GM18867 (cell line): ENCODE measurements around the gene SH3D19.

Experiments used
- ATAC-seq: cut with Tn5 transposase; IDR thresholded peaks from one replicate; pipeline ENCODE4 v1.9.1; 2021; ENCODE audit warnings: mild to moderate bottlenecking, moderate library complexity; ENCODE audit not compliant: unreplicated experiment

Gene SH3D19

GRCh38 chr4:151199319-151200190 lies 125.8 kb downstream of the SH3D19 start:
- ATAC-seq, result no peak

- ATAC-seq, result no peak
Measured at GRCh38 chr4:151198748-151199147, 126.7 kb downstream of the SH3D19 start.

- ATAC-seq, result no peak
Measured at GRCh38 chr4:151197247-151197646, 128.2 kb downstream of the SH3D19 start.

- no peak for ATAC-seq
Measured at GRCh38 chr4:151195801-151196200, 129.6 kb downstream of the SH3D19 start.

- no peak for ATAC-seq
Measured at GRCh38 chr4:151193414-151193813, 132.0 kb downstream of the SH3D19 start.

GRCh38 chr4:151192556-151193235 lies 132.7 kb downstream of the SH3D19 start:
- ATAC-seq, result no peak

GRCh38 chr4:151184523-151185458 lies 140.6 kb downstream of the SH3D19 start:
- no peak for ATAC-seq

- no peak for ATAC-seq
Measured at GRCh38 chr4:151182455-151182996, 142.9 kb downstream of the SH3D19 start.

- ATAC-seq, result no peak
Measured at GRCh38 chr4:151176685-151177084, 148.7 kb downstream of the SH3D19 start.

- ATAC-seq, result no peak
Measured at GRCh38 chr4:151175754-151176631, 149.4 kb downstream of the SH3D19 start.

GRCh38 chr4:151175233-151175632 lies 150.2 kb downstream of the SH3D19 start:
- no peak for ATAC-seq

- no peak for ATAC-seq
Measured at GRCh38 chr4:151174784-151175183, 150.6 kb downstream of the SH3D19 start.

GRCh38 chr4:151173871-151174270 lies 151.5 kb downstream of the SH3D19 start:
- no peak for ATAC-seq

- no peak for ATAC-seq
Measured at GRCh38 chr4:151169900-151170299, 155.5 kb downstream of the SH3D19 start.

- no peak for ATAC-seq
Measured at GRCh38 chr4:151169223-151169622, 156.2 kb downstream of the SH3D19 start.

GRCh38 chr4:151167561-151167960 lies 157.8 kb downstream of the SH3D19 start:
- ATAC-seq, result no peak

- ATAC-seq, result no peak
Measured at GRCh38 chr4:151166636-151167035, 158.8 kb downstream of the SH3D19 start.

- no peak for ATAC-seq
Measured at GRCh38 chr4:151165205-151166000, 160.0 kb downstream of the SH3D19 start.

GRCh38 chr4:151163855-151164254 lies 161.6 kb downstream of the SH3D19 start:
- ATAC-seq, result no peak
